ENCODE measurements around the gene ASCL5. TPM values are rescaled to one million over a fixed set of nuclear protein-coding genes. Genes with fewer than 3 reads are reported as not detected.

The ASCL5 gene
- total RNA-seq, 1 donor from 2014 or later, result 0.29 TPM

DNA sequence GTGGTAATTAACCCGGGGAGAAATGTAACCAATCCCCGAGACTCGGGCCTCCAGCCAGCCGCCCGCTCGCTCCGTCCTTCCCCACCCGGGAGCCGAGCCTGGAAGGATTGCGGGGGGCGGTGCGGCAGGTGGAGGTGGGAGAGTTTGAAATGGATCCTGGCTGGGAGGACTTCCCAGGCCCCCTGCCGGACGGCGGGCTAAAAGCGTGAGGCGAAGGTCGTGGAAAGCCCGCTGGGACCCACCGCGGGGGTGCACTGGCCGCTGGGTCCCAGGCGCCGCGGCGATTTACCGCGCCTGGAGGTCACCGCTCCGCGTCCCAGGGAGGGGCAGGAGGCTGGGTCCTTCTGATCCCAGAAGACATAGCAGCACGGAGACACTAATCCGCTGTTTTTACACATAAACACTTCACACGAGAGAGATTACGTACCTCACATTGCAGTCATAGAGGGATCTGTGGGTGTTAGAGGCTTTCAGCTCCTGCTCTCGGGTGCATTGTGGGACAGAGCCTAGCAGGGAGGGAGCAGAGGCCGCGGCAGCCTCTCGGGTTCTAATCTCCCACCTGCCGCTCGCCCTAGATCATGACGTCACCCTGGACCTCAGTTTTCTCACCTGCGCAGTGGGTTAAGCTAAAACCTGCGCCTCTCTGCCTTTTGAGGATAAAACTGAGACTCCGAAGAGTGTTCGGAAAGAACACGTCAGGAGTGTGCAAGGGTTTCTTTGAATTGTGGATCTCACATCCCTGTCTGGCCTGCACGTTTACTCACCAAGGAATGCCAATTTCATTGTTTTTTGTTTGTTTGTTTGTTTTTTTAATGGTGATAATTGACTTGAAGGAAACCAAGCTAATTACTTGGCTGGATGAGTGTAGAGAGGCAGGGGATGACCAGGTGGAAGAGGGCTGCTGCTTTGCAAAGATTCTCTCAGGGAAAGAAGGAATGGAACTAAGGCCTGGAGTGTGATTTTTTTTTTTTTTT is 44.4 kb upstream of the ASCL5 start:
- Histone ChIP-seq H3K4me3 (peak overlapping the region; percentile 79), H3K27me3 (no peaks in the 10 kb centered on the region), H3K4me1 (peaks cover 5% of the 10 kb centered on the region), H3K36me3 (no peaks in the 10 kb centered on the region), H3K27ac (peak overlapping the region; percentile 94), H3K9me3 (no peaks in the 10 kb centered on the region)
- DNase-seq (no peak), ATAC-seq (peak; percentile 63)
- intact Hi-C loops (cut with DNase I), result no loop called here
- peak; percentile 46 for TF ChIP-seq CTCF (IDR thresholded peaks at IDR 0.05)

DNA sequence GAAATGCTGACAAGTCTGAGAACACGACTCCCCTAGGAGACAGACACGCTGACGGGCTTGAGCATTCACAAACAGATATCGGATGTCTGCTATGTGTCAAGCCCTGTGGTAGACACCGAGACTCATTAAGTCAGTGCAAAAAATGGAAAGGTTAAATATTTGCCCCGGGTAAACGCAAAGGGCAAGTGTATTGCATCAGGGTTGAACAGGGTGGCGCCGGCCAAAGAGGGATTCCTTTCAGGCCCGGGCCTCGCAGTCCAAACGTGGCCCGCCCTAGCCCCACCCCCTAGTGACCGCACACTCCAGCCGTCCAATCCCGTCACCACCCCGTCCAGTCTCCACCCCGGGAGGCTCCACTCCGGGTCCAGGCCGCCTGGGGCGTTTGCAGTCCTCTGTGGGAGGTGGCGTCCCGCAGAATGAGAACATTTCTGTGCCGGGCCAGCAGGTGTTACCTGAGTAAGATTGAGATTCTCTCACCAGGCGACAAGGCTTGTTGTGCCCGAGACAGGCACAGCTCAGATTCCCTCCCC is 43.6 kb upstream of the ASCL5 start:
- Histone ChIP-seq H3K36me3 (no peaks in the 10 kb centered on the region), H3K9me3 (no peaks in the 10 kb centered on the region), H3K4me1 (peaks cover 5% of the 10 kb centered on the region), H3K4me3 (peak overlapping the region; percentile 79), H3K27me3 (no peaks in the 10 kb centered on the region), H3K27ac (peak overlapping the region; percentile 94)
- intact Hi-C loops (cut with DNase I), result no loop called here
- TF ChIP-seq CTCF (IDR thresholded peaks at IDR 0.05), result no peak
- DNase-seq (peak; percentile 99), ATAC-seq (peak; percentile 99)

GRCh38 chr1:201169971-201170532 is 43.1 kb upstream of the ASCL5 start:
- H3K4me3 ChIP-seq, result peak overlapping the region; percentile 79
- H3K27me3 ChIP-seq, result no peaks in the 10 kb centered on the region
- no peak for DNase-seq
- H3K36me3 ChIP-seq, result no peaks in the 10 kb centered on the region
- no peak for ATAC-seq
- TF ChIP-seq CTCF (IDR thresholded peaks at IDR 0.05), result no peak
- intact Hi-C loops (cut with DNase I), result no loop called here
- H3K27ac ChIP-seq, result peak overlapping the region; percentile 94
- peaks cover 5% of the 10 kb centered on the region for H3K4me1 ChIP-seq
- no peaks in the 10 kb centered on the region for H3K9me3 ChIP-seq

- intact Hi-C loops (cut with DNase I), result no loop called here
- ATAC-seq, result no peak
These were observed 42.2 kb upstream of the ASCL5 start for GRCh38 chr1:201169203-201169602.

More at GRCh38 chr1:201169203-201169602, 42.2 kb upstream of the ASCL5 start:
- H3K27ac ChIP-seq, result no peak overlapping the region
- H3K9me3 ChIP-seq, result no peaks in the 10 kb centered on the region
- TF ChIP-seq CTCF (IDR thresholded peaks at IDR 0.05), result no peak
- peak; percentile 5 for DNase-seq
- peaks cover 5% of the 10 kb centered on the region for H3K4me1 ChIP-seq
- no peak overlapping the region for H3K4me3 ChIP-seq
- H3K27me3 ChIP-seq, result no peaks in the 10 kb centered on the region
- H3K36me3 ChIP-seq, result no peaks in the 10 kb centered on the region

All from upper lobe of right lung (tissue), 1 donor.